Measurements from ENCODE around the gene EPHB1.

DNA sequence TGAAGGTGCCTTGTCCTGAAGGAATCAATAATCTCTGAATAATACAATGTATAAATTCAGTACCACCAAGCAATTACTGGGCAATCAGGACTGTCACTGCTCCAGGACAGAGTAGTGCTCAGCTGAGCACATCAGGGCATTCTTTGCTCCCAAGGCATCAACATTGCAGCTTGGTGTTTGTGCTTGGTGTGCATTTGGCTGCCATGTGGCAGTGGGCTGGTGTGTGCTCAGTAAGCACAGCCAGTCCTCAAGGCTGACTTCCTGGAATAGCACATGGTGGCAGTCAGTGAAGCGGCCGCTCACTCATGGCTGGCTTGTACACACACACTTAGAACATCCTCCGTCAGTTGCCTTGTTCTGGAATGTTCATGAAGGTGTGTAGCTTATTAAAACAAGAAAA is 217.0 kb downstream of the EPHB1 start:
- TF ChIP-seq, protein P1, sequence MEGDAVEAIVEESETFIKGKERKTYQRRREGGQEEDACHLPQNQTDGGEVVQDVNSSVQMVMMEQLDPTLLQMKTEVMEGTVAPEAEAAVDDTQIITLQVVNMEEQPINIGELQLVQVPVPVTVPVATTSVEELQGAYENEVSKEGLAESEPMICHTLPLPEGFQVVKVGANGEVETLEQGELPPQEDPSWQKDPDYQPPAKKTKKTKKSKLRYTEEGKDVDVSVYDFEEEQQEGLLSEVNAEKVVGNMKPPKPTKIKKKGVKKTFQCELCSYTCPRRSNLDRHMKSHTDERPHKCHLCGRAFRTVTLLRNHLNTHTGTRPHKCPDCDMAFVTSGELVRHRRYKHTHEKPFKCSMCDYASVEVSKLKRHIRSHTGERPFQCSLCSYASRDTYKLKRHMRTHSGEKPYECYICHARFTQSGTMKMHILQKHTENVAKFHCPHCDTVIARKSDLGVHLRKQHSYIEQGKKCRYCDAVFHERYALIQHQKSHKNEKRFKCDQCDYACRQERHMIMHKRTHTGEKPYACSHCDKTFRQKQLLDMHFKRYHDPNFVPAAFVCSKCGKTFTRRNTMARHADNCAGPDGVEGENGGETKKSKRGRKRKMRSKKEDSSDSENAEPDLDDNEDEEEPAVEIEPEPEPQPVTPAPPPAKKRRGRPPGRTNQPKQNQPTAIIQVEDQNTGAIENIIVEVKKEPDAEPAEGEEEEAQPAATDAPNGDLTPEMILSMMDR (IDR thresholded peaks at IDR 0.05), result no peak
- TF ChIP-seq POLR2A (IDR thresholded peaks at IDR 0.05), result no peak
